ENCODE results near the gene DVL1.

DNA sequence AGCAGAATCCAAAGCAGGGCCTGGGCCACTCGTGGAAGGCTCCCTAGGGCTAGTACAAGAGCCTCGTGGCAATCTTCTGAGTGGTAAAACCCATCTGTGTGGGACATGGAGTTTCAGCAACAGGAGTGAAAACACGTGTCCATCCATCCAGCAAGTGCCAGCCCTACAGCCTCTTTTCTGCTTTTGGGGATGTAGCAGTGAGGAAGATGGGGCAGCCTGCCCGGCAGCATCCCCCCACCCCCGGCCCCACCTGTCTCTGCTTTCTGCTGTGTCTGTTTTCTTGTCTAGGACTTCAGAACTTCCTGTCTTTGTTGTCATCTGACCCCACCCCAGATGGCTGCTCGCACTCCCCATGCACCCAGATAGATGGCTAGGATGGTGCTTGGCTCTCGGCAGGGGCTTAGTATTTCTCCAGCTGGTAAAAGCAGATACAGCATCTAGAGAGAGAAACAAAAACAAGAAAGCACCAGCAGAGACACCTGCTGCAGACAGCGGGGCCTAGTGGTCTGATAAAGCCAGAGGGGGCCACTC lies 23.1 kb downstream of the DVL1 start:
- TF ChIP-seq POLR2A (IDR thresholded peaks at IDR 0.05; ENCODE audit: low read length) (no peak), GATA1 (IDR thresholded peaks at IDR 0.05; ENCODE audit: low read depth, low read length) (no peak)

Data from erythroblast (primary cell).